ENCODE results near the gene OR7D4. TPM values are rescaled to one million over a fixed set of nuclear protein-coding genes. Genes with fewer than 3 reads are reported as not detected.
"Not testable (repeated sequence)": the region's sequence is repeated elsewhere in the genome, so short reads cannot be mapped to it uniquely, and the experiment has no call there.

The OR7D4 gene
- total RNA-seq, 2 donors from 2014 or later = not detected

DNA sequence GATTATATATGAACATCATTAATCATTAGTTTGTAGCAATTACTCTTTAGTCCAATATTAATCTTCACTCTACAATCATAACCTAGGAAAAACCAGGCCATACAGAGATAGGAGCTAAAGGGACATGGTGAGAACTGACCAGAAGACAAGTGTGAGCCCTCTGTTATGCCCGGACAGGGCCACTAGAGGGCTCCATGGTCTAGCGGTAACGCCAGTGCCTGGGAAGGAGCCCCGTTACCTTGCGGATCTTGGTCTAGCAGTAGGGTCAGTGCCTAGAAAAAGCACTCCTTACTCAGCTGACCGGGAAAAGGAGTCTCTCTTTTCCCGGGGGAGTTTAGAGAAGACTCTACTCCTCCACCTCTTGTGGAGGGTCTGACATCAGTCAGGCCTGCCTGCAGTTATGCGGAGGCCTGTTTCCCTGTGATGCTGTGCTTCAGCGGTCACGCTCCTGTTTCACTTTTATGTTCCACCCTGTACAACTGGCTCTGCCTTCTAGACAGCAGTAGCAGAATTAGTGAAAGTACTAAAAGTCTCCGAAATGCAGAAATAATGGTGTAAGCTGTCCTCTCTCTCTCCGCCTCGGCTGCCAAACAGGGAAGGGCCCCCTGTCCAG, 13.8 kb downstream of the OR7D4 start:
- Mint-ChIP-seq H3K9me3 (peaks cover 36% of the 10 kb centered on the region), H3K27ac (no peak overlapping the region)
- H3K9ac ChIP-seq (ENCODE audit: extremely low read depth, low read length, poor library complexity, severe bottlenecking) = no peak overlapping the region

DNA sequence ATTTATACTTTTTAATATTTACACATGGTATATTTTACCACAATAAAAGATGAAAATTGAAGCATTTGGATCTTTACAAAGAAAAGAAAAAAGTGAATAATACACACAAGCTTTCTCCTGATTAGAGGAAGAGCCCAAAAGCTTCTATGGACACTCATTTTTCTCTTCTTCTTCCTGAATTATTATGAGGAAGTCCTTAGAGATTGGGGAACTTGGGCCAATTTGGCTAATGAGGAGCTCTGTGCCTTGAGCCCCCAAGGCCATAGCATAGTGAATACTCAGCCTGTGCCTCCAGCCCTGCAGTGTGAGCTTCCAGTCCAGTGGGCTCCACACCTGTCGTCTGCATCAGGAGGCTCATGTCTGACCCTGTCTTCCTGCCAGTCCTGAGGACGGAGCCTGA, 21.3 kb downstream of the OR7D4 start:
- not testable (repeated sequence) for H3K4me3 ChIP-seq (ENCODE audit: low read length); H3K36me3 Mint-ChIP-seq (ENCODE audit: low read depth); H3K4me3 Mint-ChIP-seq; H3K27ac Mint-ChIP-seq; H3K4me1 Mint-ChIP-seq; H3K27me3 ChIP-seq (ENCODE audit: control insufficient read depth, insufficient read depth, low read length, poor library complexity, severe bottlenecking); H3K36me3 ChIP-seq (ENCODE audit: control insufficient read depth, insufficient read depth, low read length); DNase-seq; H3K9ac ChIP-seq (ENCODE audit: extremely low read depth, low read length, poor library complexity, severe bottlenecking); H3K4me1 ChIP-seq (ENCODE audit: control insufficient read depth, insufficient read depth, low read length); H3K27ac ChIP-seq (ENCODE audit: low read depth, low read length); H3K27me3 Mint-ChIP-seq (ENCODE audit: insufficient read depth)
- WGBS, 2 experiments (ENCODE audit: insufficient coverage in 1 of 2, insufficient read length in 1 of 2) = 80% methylated on average over 2 of the region's 2 CpGs; no CpG with 5 or more reads in 1 of the 2 experiments
- peaks cover 17% of the 10 kb centered on the region for H3K9me3 ChIP-seq (ENCODE audit: control insufficient read depth, low read length)
- H3K9me3 Mint-ChIP-seq = peaks cover 66% of the 10 kb centered on the region

More for the DNA sequence above, 13.8 kb downstream of the OR7D4 start:
- H3K4me3 ChIP-seq (ENCODE audit: low read length) = no peak overlapping the region
- H3K9me3 ChIP-seq (ENCODE audit: control insufficient read depth, low read length) = peaks cover 16% of the 10 kb centered on the region
- H3K27ac ChIP-seq (ENCODE audit: low read depth, low read length) = no peak overlapping the region
- DNase-seq = peak; percentile 89
- no peaks in the 10 kb centered on the region for H3K4me1 Mint-ChIP-seq
- no peaks in the 10 kb centered on the region for H3K27me3 ChIP-seq (ENCODE audit: control insufficient read depth, insufficient read depth, low read length, poor library complexity, severe bottlenecking)
- no peaks in the 10 kb centered on the region for H3K4me1 ChIP-seq (ENCODE audit: control insufficient read depth, insufficient read depth, low read length)
- TF ChIP-seq, protein P1, sequence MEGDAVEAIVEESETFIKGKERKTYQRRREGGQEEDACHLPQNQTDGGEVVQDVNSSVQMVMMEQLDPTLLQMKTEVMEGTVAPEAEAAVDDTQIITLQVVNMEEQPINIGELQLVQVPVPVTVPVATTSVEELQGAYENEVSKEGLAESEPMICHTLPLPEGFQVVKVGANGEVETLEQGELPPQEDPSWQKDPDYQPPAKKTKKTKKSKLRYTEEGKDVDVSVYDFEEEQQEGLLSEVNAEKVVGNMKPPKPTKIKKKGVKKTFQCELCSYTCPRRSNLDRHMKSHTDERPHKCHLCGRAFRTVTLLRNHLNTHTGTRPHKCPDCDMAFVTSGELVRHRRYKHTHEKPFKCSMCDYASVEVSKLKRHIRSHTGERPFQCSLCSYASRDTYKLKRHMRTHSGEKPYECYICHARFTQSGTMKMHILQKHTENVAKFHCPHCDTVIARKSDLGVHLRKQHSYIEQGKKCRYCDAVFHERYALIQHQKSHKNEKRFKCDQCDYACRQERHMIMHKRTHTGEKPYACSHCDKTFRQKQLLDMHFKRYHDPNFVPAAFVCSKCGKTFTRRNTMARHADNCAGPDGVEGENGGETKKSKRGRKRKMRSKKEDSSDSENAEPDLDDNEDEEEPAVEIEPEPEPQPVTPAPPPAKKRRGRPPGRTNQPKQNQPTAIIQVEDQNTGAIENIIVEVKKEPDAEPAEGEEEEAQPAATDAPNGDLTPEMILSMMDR (conservative IDR thresholded peaks at IDR 0.05) = peak; percentile 91
- no peak overlapping the region for H3K4me3 Mint-ChIP-seq
- H3K27me3 Mint-ChIP-seq (ENCODE audit: insufficient read depth) = peaks cover 2% of the 10 kb centered on the region
- H3K36me3 Mint-ChIP-seq (ENCODE audit: low read depth) = no peaks in the 10 kb centered on the region
- WGBS, 2 experiments (ENCODE audit: insufficient coverage in 1 of 2, insufficient read length in 1 of 2) = 48 to 68% methylated on average over 9 to 13 of the region's 13 CpGs
- no peaks in the 10 kb centered on the region for H3K36me3 ChIP-seq (ENCODE audit: control insufficient read depth, insufficient read depth, low read length)

DNA sequence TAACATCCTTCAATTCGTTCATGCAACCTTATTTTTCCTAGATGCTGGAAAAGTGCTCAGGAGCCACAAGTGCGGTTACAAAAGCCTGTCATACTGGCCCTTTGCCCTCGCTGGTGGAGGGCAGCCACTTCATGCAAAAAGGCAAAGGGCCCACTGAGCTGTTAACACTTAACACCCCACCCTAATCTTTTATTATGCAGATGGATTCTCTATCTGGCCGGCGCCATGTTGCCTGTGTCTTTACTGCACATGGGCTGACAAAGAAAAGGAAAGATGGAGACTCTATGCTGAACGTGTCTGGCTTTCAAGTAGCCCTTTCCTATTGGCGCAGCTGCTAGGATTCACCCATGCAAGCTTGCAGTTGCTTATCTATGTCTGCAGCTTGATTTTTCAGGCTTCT, 29.9 kb downstream of the OR7D4 start:
- H3K36me3 ChIP-seq (ENCODE audit: control insufficient read depth, insufficient read depth, low read length) = no peaks in the 10 kb centered on the region
- peaks cover 50% of the 10 kb centered on the region for H3K9me3 ChIP-seq (ENCODE audit: control insufficient read depth, low read length)
- Mint-ChIP-seq H3K36me3 (ENCODE audit: low read depth) (peaks cover 9% of the 10 kb centered on the region), H3K9me3 (peaks cover 43% of the 10 kb centered on the region), H3K4me1 (peaks cover 4% of the 10 kb centered on the region), H3K4me3 (no peak overlapping the region), H3K27me3 (ENCODE audit: insufficient read depth) (no peaks in the 10 kb centered on the region), H3K27ac (no peak overlapping the region)
- WGBS, 2 experiments (ENCODE audit: insufficient coverage in 1 of 2, insufficient read length in 1 of 2) = 64 to 67% methylated on average over 5 to 7 of the region's 7 CpGs
- no peaks in the 10 kb centered on the region for H3K27me3 ChIP-seq (ENCODE audit: control insufficient read depth, insufficient read depth, low read length, poor library complexity, severe bottlenecking)
- no peak overlapping the region for H3K27ac ChIP-seq (ENCODE audit: low read depth, low read length)
- DNase-seq = peak; percentile 75
- H3K4me1 ChIP-seq (ENCODE audit: control insufficient read depth, insufficient read depth, low read length) = no peaks in the 10 kb centered on the region
- no peak overlapping the region for H3K9ac ChIP-seq (ENCODE audit: extremely low read depth, low read length, poor library complexity, severe bottlenecking)
- H3K4me3 ChIP-seq (ENCODE audit: low read length) = no peak overlapping the region
- TF ChIP-seq, protein P1 (conservative IDR thresholded peaks at IDR 0.05) = no peak

DNA sequence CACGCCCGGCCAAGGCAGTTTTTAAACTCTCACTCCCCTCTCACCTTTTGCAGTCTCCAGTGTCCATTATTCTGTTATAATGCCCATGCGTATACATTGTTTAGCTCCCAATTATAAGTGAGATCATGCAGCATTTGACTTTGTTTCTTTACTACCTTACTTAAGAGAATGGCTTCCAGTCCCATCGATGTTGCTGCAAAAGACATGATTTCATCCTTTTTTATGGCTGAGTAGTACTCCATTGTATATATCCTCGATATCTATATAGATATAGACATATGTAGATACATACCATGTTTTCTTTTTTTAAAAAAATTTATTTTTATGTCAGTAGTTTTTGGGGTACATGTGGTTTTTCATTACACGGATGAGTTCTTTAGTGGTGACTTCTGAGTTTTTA, 32.2 kb downstream of the OR7D4 start:
- Mint-ChIP-seq H3K27ac (no peak overlapping the region), H3K27me3 (ENCODE audit: insufficient read depth) (no peaks in the 10 kb centered on the region), H3K9me3 (peaks cover 39% of the 10 kb centered on the region), H3K36me3 (ENCODE audit: low read depth) (peaks cover 9% of the 10 kb centered on the region), H3K4me1 (peaks cover 4% of the 10 kb centered on the region), H3K4me3 (no peak overlapping the region)
- TF ChIP-seq, protein P1 (conservative IDR thresholded peaks at IDR 0.05) = no peak
- H3K27ac ChIP-seq (ENCODE audit: low read depth, low read length) = no peak overlapping the region
- H3K36me3 ChIP-seq (ENCODE audit: control insufficient read depth, insufficient read depth, low read length) = no peaks in the 10 kb centered on the region
- peaks cover 42% of the 10 kb centered on the region for H3K9me3 ChIP-seq (ENCODE audit: control insufficient read depth, low read length)
- no peaks in the 10 kb centered on the region for H3K4me1 ChIP-seq (ENCODE audit: control insufficient read depth, insufficient read depth, low read length)
- DNase-seq = no peak
- WGBS, 2 experiments (ENCODE audit: insufficient coverage in 1 of 2, insufficient read length in 1 of 2) = 81 to 82% methylated on average over 3 to 4 of the region's 6 CpGs
- H3K4me3 ChIP-seq (ENCODE audit: low read length) = no peak overlapping the region
- no peak overlapping the region for H3K9ac ChIP-seq (ENCODE audit: extremely low read depth, low read length, poor library complexity, severe bottlenecking)
- H3K27me3 ChIP-seq (ENCODE audit: control insufficient read depth, insufficient read depth, low read length, poor library complexity, severe bottlenecking) = no peaks in the 10 kb centered on the region
